CD1c-positive myeloid dendritic cell (primary cell): ENCODE data around the gene KRTAP10-5.

Experiments used
- DNase-seq: peaks from one replicate; pipeline ENCODE4 v3.0.0-alpha.2; 2016; ENCODE audit errors: extremely low spot score

Gene KRTAP10-5

GRCh38 chr21:44549525-44550211 is 30.7 kb downstream of the KRTAP10-5 start:
- no peak for DNase-seq

GRCh38 chr21:44548922-44549321 is 31.5 kb downstream of the KRTAP10-5 start:
- no peak for DNase-seq

GRCh38 chr21:44548381-44548780 is 32.0 kb downstream of the KRTAP10-5 start:
- no peak for DNase-seq

- DNase-seq = no peak
Measured at GRCh38 chr21:44547656-44548331, 32.6 kb downstream of the KRTAP10-5 start.

GRCh38 chr21:44544566-44544965 is 35.8 kb downstream of the KRTAP10-5 start:
- DNase-seq = no peak

- no peak for DNase-seq
Measured at GRCh38 chr21:44542716-44543115, 37.7 kb downstream of the KRTAP10-5 start.

- DNase-seq = no peak
Measured at GRCh38 chr21:44540741-44541288, 39.6 kb downstream of the KRTAP10-5 start.

- DNase-seq = no peak
Measured at GRCh38 chr21:44539991-44540666, 40.3 kb downstream of the KRTAP10-5 start, which contains the start of gene KRTAP10-1. Gene KRTAP10-1, minus strand, starts transcription at chr21:44540195. Its CDS starts 45 bp downstream, at chr21:44540150.

GRCh38 chr21:44539046-44539445 is 41.4 kb downstream of the KRTAP10-5 start:
- DNase-seq = no peak

- no peak for DNase-seq
Measured at GRCh38 chr21:44537930-44538911, 42.2 kb downstream of the KRTAP10-5 start.

- no peak for DNase-seq
Measured at GRCh38 chr21:44535963-44536362, 44.4 kb downstream of the KRTAP10-5 start.

- DNase-seq = no peak
Measured at GRCh38 chr21:44534688-44535087, 45.7 kb downstream of the KRTAP10-5 start.

GRCh38 chr21:44533891-44534627 is 46.3 kb downstream of the KRTAP10-5 start:
- no peak for DNase-seq

GRCh38 chr21:44533121-44533890 is 47.1 kb downstream of the KRTAP10-5 start:
- DNase-seq = no peak

- DNase-seq = no peak
Measured at GRCh38 chr21:44532712-44533111, 47.7 kb downstream of the KRTAP10-5 start.

GRCh38 chr21:44531606-44532564 is 48.5 kb downstream of the KRTAP10-5 start:
- no peak for DNase-seq

GRCh38 chr21:44530903-44531605 is 49.4 kb downstream of the KRTAP10-5 start:
- no peak for DNase-seq
